Ecto neural progenitor cell (in vitro differentiated cells): ENCODE data around the gene ZFP42.
"Not testable (repeated sequence)": the region's sequence is repeated elsewhere in the genome, so short reads cannot be mapped to it uniquely, and the experiment has no call there.

Experiments
- DNase-seq: peaks from one replicate; pipeline ENCODE4 v3.0.0-alpha.2; 2018; ENCODE audit warnings: low spot score

The ZFP42 gene

GRCh38 chr4:187995322-187996207, at the start of gene ZFP42:
Gene ZFP42, plus strand, starts transcription at chr4:187995771. Its CDS starts 7,037 bp downstream, at chr4:188002808.
- peak; percentile 70 for DNase-seq

DNA sequence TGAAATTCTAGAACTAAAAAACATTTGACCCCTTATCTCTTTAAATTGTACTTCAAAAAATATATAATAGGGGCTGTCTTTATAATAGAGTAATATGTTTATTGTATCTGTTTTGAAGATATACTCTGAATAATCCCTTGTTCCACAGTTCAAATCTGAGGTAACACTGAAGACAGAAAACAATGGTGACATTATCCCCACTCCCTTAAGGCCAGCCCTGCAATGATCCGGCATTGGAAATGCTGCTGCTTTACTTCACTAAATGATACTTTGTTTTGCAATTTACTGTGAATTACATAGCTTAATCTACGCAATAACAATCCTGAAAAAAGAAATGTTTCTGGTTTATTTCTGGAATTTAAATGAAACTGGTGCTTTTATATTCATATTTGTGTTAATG, 34.4 kb upstream of the ZFP42 start:
- DNase-seq, result no peak

GRCh38 chr4:187961961-187962360, 33.6 kb upstream of the ZFP42 start:
- DNase-seq, result no peak

- no peak for DNase-seq
These were observed 32.6 kb upstream of the ZFP42 start for GRCh38 chr4:187962926-187963325.

DNA sequence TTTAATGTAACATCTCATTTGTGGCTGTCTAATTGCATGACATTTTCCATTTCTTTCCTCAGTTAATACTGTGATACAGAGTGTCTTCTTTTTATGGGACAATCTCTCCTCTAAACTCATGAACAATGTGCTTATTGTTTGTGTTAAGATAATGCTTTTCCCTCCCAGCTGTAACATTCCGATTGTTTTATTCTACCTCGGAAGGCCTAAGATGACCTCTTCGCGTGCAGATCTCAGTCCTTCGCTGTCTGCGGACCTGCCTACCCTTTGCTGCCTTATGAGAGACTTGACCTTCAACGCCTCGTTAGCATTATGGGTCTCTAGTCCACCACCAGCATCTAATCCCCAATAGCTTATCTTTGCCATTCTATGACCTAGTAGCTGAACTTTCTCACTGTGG, 29.8 kb upstream of the ZFP42 start:
- no peak for DNase-seq

DNA sequence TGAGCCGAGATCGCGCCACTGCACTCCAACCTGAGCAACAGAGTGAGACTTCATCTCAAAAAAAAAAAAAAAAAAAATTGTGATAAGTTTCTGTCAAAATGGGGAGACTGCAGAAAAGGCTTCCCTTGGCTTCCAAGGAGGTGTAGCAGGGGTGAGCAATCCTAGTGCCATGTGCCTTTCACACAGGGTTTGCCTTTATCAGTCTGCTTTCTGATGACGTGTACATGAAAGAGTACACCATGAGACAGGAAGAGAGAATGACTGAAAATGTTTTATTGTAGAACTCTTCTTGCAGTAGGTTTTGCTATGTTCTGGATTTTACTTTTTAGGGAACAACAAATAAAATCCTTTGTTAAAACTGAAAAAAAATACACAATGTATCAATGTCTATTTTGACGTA, 23.4 kb upstream of the ZFP42 start:
- no peak for DNase-seq

DNA sequence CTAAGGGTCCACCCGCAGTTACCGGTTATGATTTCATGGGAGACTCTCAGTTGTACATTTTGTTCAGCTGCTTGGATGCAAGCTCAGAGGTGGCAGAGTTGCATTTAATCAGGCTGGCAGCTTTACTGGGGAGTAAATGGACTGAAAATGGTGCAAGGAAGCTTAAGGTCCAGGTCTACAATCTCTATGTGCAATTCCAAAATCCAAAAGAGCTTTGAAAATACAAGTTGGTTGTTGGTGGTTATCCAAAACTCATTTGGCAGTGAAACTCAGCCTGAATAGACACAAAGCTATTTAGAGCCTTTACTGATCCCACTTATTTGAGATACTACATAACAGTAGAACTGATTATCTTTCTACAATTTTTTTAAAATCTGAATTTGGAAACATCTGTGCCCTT, 11.8 kb upstream of the ZFP42 start:
- DNase-seq, result no peak

DNA sequence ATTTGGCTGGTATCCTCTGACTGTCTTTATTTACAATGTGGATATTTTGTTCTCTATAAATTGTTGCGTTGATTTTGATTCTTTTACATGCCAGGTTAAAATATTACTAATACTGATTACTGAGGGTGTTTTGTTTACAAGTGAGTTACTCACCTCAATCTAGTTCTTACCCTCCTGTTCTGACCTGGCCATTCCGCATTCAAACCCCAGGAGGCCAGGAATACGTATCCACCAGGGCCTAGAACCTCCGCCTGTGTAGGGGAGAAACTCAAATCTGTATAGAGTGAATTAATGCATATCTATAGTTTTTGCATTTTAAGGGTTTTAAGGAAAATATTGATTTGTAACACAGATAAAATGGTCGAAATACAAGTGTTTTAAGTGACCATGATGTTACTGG, 2.6 kb upstream of the ZFP42 start:
- DNase-seq, result no peak

DNA sequence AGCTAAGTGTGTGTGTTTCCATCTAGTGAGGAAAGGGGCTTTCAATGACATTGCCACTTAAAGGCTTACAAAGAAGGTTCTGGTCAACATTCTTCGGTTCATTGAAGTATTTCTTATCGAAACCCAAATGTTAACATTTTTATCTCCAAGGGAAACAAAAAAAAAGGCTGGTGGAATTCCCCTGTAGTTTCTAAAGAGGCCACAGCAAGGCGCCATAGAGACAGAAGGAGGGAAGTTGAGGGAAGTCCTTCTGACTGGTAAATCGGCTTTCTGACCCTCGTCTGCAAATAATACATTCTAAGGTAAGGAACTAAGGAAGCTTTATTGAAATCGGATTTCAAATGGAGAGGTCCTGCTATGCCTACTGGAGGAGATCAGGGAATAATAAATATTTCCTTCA, 1.7 kb upstream of the ZFP42 start:
- no peak for DNase-seq

GRCh38 chr4:187996502-187997177, 1.1 kb downstream of the ZFP42 start:
- DNase-seq, result peak; percentile 69

DNA sequence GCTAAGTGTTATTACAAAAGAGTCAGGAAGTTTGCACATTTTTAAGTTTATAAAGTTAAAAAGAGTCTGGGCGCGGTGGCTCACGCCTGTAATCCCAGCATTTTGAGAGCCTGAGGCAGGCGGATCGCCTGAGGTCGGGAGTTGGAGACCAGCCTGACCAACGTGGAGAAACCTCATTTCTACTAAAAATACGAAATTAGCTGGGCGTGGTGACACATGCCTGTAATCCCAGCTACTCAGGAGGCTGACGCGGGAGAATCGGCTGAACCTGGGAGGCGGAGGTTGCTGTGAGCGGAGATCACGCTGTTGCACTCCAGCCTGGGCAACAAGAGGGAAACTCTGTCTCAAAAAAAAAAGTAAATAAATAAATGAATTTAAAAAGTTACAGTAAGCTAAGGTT, 2.4 kb downstream of the ZFP42 start:
- DNase-seq, result not testable (repeated sequence)

- no peak for DNase-seq
These were observed 3.9 kb downstream of the ZFP42 start for GRCh38 chr4:187999406-187999932.

DNA sequence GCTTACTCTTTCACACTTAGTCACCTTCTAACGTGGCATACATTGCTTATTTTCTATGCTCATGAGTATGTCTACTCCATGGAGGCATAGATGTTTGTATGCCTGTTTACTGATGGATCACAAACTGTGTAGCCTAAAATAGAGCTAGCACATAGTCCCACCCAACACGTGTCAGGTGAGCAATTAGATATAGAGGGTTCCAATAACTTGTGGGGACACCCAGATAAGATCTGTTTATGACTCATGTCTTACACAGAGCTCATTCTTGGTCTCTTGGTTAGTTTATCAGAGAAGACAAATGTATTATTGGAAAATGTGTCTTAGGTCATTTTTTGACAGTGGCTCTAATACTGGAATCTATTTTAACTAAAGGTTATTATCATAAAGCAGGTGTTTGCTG, 6.8 kb downstream of the ZFP42 start:
- DNase-seq, result no peak

- DNase-seq, result no peak
These were observed 7.2 kb downstream of the ZFP42 start for GRCh38 chr4:188002751-188003150.

DNA sequence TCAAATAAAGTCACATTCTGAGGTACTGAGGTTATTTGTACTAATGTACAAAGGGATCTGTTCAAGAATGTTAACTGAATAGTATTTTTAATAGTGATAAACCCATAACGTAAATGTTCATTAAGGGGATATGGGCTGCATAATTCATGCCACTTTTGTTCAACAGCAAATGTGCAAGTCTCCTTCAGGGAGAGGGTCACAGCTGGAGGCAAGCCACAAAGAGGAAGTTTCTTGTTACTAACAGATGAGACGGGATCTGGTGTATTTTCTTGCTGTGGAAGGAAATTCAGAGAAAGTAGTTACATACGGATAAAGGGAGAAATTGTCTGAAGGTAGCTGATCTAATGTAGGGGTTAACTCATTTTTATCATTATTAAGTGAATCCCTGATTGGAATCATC, 10.0 kb downstream of the ZFP42 start:
- no peak for DNase-seq

DNA sequence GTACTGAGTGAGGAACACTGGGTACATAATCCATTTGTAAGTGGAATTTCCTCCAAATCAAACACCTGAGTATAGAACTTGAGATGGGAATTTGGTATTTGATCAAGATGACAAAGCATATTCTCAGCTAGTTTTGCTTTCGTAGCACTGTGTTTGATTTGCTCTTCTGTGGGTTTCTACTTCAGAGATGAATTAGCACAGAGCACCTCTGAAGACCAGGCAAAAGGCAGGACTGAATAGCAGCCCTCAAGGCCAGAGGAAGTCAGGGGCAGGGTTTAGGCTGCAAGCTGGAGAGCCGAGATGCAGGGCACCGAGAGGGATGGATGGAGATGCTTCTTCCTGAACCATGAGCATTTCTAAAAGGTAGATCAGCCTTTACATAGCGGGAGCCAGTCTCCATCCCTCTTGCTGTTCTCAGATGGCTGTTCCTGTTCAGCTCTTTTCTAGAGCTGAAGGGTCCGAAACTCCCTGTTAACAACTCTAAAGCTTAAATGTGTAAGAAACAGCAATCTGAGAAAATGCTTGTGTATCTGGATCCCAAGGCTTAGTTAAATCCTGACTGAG, 10.8 kb downstream of the ZFP42 start:
- DNase-seq, result no peak

DNA sequence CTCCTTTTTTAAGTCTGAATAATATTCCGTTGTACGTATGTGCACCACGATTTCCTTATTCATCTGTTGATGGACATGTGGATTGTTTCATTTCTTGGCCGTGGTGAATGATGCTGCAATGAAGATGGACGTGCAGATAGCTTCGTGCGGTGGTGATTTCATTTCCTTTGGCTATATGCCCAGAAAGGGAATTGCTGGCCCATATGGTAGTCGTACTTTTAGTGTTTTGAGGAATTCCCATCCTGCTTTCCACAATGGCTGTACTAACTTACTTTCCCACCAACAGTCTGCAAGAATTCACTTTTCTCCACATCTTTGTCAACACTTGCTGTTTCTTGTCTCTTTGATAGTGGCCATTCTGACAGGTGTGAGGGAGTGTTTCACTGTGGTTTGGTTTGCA, 12.8 kb downstream of the ZFP42 start:
- no peak for DNase-seq

DNA sequence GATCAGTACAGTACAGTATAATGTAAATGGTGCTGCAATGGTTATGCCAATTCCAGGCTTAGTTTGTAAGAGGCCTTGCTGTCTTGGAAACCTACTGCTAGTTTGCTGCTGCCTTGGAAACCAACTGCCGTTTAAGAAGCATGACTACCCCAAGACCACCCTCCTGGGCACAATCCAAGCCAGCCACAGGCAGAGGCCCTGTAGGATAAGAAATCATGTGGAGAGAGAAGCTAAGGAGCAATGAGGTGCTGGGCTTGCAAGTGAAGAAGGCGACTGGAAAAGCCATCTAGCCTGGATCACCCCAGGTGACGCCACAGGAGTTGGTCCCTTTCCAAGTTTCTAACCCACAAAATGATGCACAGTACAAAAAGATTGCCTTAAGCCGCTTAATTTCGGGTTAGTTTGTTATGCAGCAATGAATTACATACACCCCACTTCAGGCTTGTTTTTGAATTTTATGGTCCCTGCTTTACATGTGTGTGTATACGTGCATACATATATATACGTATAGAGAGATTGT, 16.9 kb downstream of the ZFP42 start:
- no peak for DNase-seq

DNA sequence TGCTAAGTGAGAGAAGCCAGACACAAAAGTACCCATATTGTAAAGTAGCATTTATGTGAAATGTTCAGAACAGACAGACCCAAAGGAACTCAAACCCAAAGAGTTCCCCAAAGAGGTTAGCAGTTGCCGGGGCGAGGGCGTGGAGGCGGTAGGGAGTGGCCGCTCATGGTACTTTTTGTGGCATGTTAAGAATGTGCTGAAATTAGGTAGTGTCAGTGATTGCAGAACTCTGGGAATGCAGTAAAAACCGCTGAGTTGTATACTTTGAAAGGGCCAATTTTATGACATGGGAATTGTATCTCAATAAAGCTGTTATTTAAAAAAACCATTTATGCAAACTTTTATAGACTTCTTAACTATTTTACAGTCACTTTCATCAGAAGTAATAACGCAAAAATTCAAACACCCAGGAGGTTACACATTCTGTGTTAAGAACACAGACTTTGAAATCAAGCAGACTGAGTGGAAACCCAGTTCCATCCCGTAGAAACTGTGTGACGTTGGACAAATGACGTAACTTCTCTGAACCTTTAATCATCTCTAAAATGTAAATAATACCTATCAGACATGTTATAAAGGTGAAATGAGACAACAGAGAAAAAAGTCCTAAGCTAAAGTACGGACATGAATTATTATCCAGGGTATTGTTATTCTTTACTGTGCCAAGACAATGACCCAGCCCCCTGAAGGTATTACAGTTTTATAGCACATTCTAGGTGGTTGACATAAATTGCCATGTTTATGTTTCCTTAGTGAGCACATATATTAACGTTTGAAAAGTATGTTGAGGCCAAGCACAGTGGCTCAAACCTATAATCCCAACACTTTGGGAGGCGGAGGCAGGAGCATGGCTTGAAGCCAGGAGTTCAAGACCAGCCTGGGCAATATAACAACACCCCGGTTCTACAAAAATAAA, 19.7 kb downstream of the ZFP42 start:
- no peak for DNase-seq

DNA sequence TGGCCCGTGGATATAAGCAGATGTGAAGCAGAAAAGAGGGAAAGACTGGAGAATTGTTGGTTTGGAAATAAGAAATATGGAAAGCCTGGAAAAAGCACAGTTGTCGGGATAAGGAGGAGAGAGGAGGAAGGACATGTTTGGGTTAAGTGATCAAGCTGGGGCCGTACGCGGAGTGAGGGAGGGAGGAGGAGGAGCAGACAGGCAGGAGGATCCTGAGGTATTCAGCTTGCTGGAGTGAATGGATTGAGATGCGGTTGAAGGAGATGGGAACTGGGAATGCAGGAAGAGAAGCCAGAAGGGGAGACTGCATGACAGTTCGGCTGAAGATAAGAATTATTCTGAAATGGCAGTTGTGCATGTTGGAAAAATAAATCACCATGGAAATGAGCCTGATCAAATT, 21.2 kb downstream of the ZFP42 start:
- DNase-seq, result no peak

- no peak for DNase-seq
These were observed 22.7 kb downstream of the ZFP42 start for GRCh38 chr4:188018262-188018661.
